ENCODE results near the gene EIF4G3.

EIF4G3 gene

DNA sequence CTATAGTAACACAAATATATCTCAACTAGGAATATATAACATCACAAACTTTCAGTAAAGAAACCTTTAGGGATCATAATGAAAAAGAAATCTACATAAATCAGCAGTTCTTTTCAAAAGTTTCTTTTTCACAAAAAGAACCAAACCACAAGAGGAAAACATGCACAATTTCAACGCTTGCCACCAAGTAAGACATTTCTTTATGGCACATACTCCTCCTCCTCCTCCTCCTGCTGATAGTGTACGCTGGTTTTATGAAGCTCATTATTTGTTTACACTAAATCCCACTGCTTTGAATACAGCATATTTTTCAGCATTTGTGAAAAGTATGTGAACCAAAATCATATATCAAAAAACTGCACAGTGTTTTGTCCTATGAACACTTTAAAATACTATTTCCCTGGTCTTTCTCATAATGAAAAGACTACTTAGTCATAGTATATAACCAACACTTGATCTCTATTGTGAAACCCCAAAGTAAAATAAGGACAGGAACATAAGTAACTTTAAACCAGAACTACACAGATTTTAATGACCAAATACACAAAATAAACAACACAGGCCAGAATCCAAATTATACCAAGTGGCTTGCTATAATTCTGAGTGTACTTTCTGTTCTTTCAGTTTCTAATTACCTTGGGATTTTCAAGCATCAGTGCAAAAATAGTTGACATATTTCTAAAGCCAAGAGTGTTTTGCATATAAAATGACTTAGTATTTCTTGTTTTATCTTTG, 184.2 kb downstream of the EIF4G3 start:
- Histone ChIP-seq H3K27ac (no peak overlapping the region), H3K4me3 (no peak overlapping the region)
- TF ChIP-seq, protein P1, sequence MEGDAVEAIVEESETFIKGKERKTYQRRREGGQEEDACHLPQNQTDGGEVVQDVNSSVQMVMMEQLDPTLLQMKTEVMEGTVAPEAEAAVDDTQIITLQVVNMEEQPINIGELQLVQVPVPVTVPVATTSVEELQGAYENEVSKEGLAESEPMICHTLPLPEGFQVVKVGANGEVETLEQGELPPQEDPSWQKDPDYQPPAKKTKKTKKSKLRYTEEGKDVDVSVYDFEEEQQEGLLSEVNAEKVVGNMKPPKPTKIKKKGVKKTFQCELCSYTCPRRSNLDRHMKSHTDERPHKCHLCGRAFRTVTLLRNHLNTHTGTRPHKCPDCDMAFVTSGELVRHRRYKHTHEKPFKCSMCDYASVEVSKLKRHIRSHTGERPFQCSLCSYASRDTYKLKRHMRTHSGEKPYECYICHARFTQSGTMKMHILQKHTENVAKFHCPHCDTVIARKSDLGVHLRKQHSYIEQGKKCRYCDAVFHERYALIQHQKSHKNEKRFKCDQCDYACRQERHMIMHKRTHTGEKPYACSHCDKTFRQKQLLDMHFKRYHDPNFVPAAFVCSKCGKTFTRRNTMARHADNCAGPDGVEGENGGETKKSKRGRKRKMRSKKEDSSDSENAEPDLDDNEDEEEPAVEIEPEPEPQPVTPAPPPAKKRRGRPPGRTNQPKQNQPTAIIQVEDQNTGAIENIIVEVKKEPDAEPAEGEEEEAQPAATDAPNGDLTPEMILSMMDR (IDR thresholded peaks at IDR 0.05) = no peak
- DNase-seq (ENCODE audit: low spot score) = no peak

DNA sequence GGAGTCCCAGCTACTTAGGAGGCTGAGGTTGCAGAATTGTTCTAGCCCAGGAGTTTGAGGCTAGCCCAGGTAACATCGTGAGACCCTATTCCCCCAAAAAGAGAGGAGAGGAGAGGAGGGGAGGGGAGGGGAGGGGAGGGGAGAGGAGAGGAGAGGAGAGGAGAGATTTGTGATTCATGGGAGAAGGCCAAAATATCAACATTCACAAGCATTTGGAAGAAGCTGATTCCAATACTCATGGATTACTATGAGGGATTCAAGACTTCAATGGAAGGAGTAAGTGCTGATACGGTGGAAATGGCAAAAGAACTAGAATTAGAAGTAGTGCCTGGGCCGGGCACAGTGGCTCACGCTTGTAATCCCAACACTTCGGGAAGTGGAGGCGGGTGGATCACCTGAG, 187.8 kb downstream of the EIF4G3 start:
- no peak for DNase-seq (ENCODE audit: low spot score)
- Histone ChIP-seq H3K27ac (no peak overlapping the region), H3K4me3 (no peak overlapping the region)
- TF ChIP-seq, protein P1 (IDR thresholded peaks at IDR 0.05) = no peak

DNA sequence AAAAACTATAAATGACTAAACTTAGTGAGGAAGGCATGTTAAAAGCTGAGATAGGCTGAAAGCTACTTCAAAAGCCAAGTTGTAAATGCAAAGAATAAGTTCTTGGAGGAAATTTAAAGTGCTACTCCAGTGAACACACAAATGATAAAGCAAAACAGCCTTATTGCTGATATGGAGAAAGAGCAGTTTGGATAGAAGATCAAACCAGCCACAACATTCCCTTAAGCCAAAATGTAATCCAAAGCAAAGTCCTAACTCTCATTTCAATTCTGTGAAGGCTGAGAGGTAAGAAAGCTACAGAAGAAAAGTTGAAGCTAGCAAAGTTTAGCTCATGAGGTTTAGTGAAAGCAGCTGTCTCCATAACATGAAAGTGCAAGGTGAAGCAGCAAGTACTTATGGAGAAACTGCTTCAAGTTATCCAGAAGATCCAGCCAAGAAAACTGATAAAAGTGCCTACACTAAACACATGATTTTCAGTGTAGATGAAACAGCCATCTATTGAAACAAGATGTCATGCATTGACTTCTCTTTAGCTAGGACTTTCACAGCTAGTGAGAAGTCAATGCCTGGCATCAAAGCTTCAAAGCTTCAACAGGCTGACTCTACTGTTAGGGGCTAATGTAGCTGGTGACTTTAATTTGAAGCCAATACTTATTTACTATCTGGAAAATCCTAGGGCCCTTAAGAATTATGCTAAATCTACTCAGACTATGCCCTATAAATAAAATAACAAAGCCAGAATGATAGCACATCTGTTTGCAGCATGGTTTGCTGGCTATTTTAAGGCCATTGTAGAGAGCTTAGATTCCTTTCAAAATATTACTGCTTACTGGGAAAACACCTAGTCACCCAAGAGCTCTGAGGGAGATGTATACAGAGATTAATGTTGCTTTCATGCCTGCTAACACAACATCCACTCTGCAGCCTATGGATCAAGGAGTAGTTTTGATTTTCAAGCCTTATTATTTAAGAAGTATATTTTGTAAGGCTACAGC, 188.6 kb downstream of the EIF4G3 start:
- Histone ChIP-seq H3K27ac (no peak overlapping the region), H3K4me3 (no peak overlapping the region)
- TF ChIP-seq, protein P1 (IDR thresholded peaks at IDR 0.05) = no peak
- no peak for DNase-seq (ENCODE audit: low spot score)

DNA sequence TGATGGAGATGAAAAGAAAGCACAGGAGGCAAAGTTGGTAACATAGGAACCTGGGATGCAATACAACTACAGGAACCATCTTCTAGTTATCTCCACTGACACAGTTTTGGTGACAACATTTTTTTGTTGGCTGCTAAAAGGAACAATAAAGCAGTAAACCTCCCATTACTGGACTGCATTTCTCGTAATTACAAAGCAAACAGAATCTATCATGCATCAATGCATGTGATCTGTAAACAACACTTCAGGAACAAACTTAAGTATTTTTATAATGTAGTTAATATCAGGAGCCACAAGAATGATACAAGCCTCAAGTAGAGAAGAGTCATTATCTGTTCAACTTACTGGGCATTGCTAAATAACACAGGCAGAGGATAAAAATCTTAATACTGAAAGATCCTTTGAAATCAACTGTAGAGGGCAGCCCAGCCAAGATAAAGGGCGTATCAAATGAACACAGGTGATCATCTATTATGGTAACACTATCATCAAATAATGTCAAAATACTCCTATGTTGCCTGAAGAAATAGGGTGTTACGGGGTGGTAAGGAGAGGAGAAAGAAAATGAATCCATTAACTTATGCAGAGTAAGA, 193.3 kb downstream of the EIF4G3 start:
- Histone ChIP-seq H3K27ac (no peak overlapping the region), H3K4me3 (no peak overlapping the region)
- no peak for DNase-seq (ENCODE audit: low spot score)
- TF ChIP-seq, protein P1 (IDR thresholded peaks at IDR 0.05) = no peak

DNA sequence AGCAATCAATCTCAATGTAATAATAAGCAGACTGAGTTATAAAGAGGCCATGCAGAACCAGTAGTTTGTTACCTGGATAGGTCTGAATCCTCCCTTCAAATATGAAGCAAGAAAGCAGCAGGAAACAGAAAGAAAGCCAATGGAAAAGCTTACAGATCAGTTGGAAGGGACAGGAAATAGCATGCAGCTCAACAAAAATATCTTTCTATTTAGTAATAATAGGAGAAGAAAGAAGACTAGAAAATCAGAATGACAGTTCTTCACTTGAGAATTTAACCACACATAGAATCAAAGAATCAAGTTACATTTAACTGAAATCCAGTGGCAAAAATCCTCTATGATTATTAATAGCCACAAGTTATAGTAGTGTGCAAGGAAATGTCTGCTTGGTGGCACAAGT, 194.4 kb downstream of the EIF4G3 start:
- TF ChIP-seq, protein P1 (IDR thresholded peaks at IDR 0.05) = no peak
- Histone ChIP-seq H3K27ac (no peak overlapping the region), H3K4me3 (no peak overlapping the region)
- no peak for DNase-seq (ENCODE audit: low spot score)

DNA sequence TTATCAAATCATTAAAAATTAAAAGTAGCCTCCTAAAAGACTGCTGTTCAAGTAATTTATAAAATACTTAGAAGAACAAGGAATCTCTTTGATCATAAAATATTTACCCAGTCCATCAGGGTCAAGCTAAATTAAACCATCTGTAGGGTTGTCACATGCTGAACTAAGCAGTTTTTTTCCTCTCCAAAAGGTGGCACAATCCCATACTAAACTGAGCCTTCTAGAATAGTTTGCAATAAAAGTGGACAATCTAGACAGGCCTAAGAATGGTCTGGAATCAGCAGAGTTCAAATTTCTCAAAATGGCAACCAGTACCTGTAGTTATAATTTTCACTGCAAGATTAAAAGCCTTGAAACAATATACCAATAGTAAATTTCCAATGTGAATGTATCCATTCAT, 194.8 kb downstream of the EIF4G3 start:
- no peak overlapping the region for H3K27ac ChIP-seq
- DNase-seq (ENCODE audit: low spot score) = no peak
- no peak overlapping the region for H3K4me3 ChIP-seq
- TF ChIP-seq, protein P1 (IDR thresholded peaks at IDR 0.05) = no peak
